HG03139 (cell line): ENCODE results near the gene JPH2.

ENCODE experiments used
- ATAC-seq: cut with Tn5 transposase; IDR thresholded peaks from one replicate; pipeline ENCODE4 v1.9.1; 2021; ENCODE audit not compliant: unreplicated experiment

JPH2 gene

GRCh38 chr20:44065401-44066340 lies 121.3 kb downstream of the JPH2 start:
- ATAC-seq: no peak

GRCh38 chr20:44064501-44065400 lies 122.2 kb downstream of the JPH2 start:
- ATAC-seq: no peak
